ENCODE data around the gene DZIP3. TPM values are rescaled to one million over a fixed set of nuclear protein-coding genes. Genes with fewer than 3 reads are reported as not detected.

Gene DZIP3
- total RNA-seq, 1 experiment from 2014 or later: 22.1 TPM

DNA sequence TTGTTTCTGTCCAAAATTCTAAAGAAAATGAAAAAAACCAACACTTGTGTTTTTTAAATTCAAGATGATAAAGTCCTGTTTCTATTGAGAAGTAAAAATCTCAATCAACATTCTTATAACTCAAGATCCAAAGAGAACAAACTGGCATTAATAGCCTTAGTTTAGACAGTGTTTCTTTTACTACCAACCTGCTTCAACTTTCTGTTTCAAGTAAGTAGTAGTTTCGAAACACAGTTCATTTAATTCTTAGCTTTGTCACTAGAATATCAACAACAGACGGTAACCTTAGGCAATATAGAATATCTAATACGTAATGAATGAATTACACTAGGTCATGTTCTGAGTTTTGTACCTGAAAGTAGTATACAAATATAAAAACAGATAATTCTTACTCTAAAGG is 24.0 kb upstream of the DZIP3 start:
- Histone ChIP-seq H4K91ac (ENCODE audit: insufficient read length, low read depth, low read length) (no peak overlapping the region), H3K27ac (ENCODE audit: insufficient read length, low read depth, low read length) (no peak overlapping the region), H2BK120ac (ENCODE audit: low read depth, low read length, poor library complexity, severe bottlenecking) (no peak overlapping the region), H3K23ac (ENCODE audit: insufficient read length, low read depth, low read length) (no peak overlapping the region), H3K14ac (ENCODE audit: insufficient read depth, low read length) (no peak overlapping the region), H2BK12ac (ENCODE audit: insufficient read length, low read depth, low read length) (no peak overlapping the region), H3K9me3 (ENCODE audit: control insufficient read depth, low read depth, low read length) (no peaks in the 10 kb centered on the region), H2AFZ (ENCODE audit: low read length) (no peak overlapping the region), H2BK5ac (ENCODE audit: insufficient read length, low read length) (no peak overlapping the region), H3T11ph (ENCODE audit: low read length) (no peak overlapping the region), H2BK15ac (ENCODE audit: low read depth, low read length) (no peak overlapping the region), H2BK20ac (ENCODE audit: low read depth, low read length, poor library complexity, severe bottlenecking) (no peak overlapping the region), H4K5ac (ENCODE audit: insufficient read length, low read depth, low read length) (no peak overlapping the region), H3K79me1 (ENCODE audit: insufficient read depth, low read depth, low read length, poor library complexity, severe bottlenecking) (no peaks in the 10 kb centered on the region), H3K56ac (ENCODE audit: insufficient read length, low read depth, low read length) (no peak overlapping the region), H2AK5ac (ENCODE audit: insufficient read length, low read length) (no peak overlapping the region), H3K79me2 (ENCODE audit: insufficient read depth, low read length) (no peaks in the 10 kb centered on the region), H3K4ac (ENCODE audit: low read depth, low read length) (no peak overlapping the region), H4K20me1 (ENCODE audit: control insufficient read depth, insufficient read depth, insufficient read length) (no peaks in the 10 kb centered on the region), H4K8ac (replicated peaks; ENCODE audit: insufficient read length, low read depth, low read length) (no peak overlapping the region), H3K27me3 (ENCODE audit: insufficient read depth, low read length) (no peaks in the 10 kb centered on the region), H3K4me2 (ENCODE audit: insufficient read depth, insufficient read length, low read length) (no peak overlapping the region), H3K9ac (ENCODE audit: extremely low read depth, insufficient read length, low read length) (no peak overlapping the region), H3K23me2 (ENCODE audit: insufficient read length, low read depth, low read length, poor library complexity, severe bottlenecking) (no peaks in the 10 kb centered on the region), H3K4me1 (ENCODE audit: insufficient read depth, low read length) (no peaks in the 10 kb centered on the region), H3K18ac (ENCODE audit: insufficient read length, low read depth, low read length) (no peak overlapping the region)
- Mint-ChIP-seq H3K4me1 (no peaks in the 10 kb centered on the region), H3K36me3 (ENCODE audit: insufficient read depth in 1 of 3, low read depth in 3 of 3) (peaks cover 5 to 45% (median 39%) of the 10 kb centered on the region in 3 experiments; a peak in 6 of 7 replicates), H3K27me3 (ENCODE audit: low read depth) (no peaks in the 10 kb centered on the region), H3K27ac (no peak overlapping the region), H3K4me3 (no peak overlapping the region), H3K9me3 (no peaks in the 10 kb centered on the region)
- DNase-seq: no peak
- TF ChIP-seq, protein P1, sequence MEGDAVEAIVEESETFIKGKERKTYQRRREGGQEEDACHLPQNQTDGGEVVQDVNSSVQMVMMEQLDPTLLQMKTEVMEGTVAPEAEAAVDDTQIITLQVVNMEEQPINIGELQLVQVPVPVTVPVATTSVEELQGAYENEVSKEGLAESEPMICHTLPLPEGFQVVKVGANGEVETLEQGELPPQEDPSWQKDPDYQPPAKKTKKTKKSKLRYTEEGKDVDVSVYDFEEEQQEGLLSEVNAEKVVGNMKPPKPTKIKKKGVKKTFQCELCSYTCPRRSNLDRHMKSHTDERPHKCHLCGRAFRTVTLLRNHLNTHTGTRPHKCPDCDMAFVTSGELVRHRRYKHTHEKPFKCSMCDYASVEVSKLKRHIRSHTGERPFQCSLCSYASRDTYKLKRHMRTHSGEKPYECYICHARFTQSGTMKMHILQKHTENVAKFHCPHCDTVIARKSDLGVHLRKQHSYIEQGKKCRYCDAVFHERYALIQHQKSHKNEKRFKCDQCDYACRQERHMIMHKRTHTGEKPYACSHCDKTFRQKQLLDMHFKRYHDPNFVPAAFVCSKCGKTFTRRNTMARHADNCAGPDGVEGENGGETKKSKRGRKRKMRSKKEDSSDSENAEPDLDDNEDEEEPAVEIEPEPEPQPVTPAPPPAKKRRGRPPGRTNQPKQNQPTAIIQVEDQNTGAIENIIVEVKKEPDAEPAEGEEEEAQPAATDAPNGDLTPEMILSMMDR (conservative IDR thresholded peaks at IDR 0.05): no peak
- no CpG with 5 or more reads among the region's 3 CpGs for WGBS (ENCODE audit: extremely low coverage, insufficient read length, low lambda C conversion rate)

Data from H9 (cell line).